ENCODE results near the gene EMC10. TPM values are rescaled to one million over a fixed set of nuclear protein-coding genes. Genes with fewer than 3 reads are reported as not detected.

EMC10 gene
- total RNA-seq, 2 donors from 2014 or later: 135 to 286 TPM

GRCh38 chr19:50505856-50506611 lies 29.7 kb downstream of the EMC10 start:
- Histone ChIP-seq H3K36me3 (no peaks in the 10 kb centered on the region), H3K4me1 (replicated peaks) (peaks cover 4% of the 10 kb centered on the region), H3K9me3 (no peaks in the 10 kb centered on the region), H3K4me3 (no peak overlapping the region), H3K27ac (no peak overlapping the region), H3K27me3 (replicated peaks; ENCODE audit: insufficient read depth) (no peaks in the 10 kb centered on the region)
- intact Hi-C loops (cut with DNase I): no loop called here
- no peak for DNase-seq (ENCODE audit: low spot score)
- 88% methylated on average over 21 of the region's 30 CpGs for WGBS
- TF ChIP-seq CTCF (IDR thresholded peaks at IDR 0.05) (no peak), POLR2AphosphoS5 (IDR thresholded peaks at IDR 0.05) (no peak), POLR2A (IDR thresholded peaks at IDR 0.05) (no peak)

GRCh38 chr19:50506700-50507099 lies 30.4 kb downstream of the EMC10 start:
- H3K27me3 ChIP-seq (replicated peaks; ENCODE audit: insufficient read depth): no peaks in the 10 kb centered on the region
- no peak overlapping the region for H3K27ac ChIP-seq
- no peak for TF ChIP-seq CTCF (IDR thresholded peaks at IDR 0.05)
- intact Hi-C loops (cut with DNase I): no loop called here
- no peaks in the 10 kb centered on the region for H3K9me3 ChIP-seq
- no peak overlapping the region for H3K4me3 ChIP-seq
- 94% methylated on average over 10 of the region's 10 CpGs for WGBS
- DNase-seq (ENCODE audit: low spot score): no peak
- peaks cover 4% of the 10 kb centered on the region for H3K4me1 ChIP-seq (replicated peaks)
- no peaks in the 10 kb centered on the region for H3K36me3 ChIP-seq

- no peak for DNase-seq (ENCODE audit: low spot score)
- no peak overlapping the region for H3K4me3 ChIP-seq
- H3K4me1 ChIP-seq (replicated peaks): peaks cover 4% of the 10 kb centered on the region
- 93% methylated on average over 8 of the region's 8 CpGs for WGBS
- no peaks in the 10 kb centered on the region for H3K36me3 ChIP-seq
- TF ChIP-seq POLR2A (IDR thresholded peaks at IDR 0.05): no peak
- TF ChIP-seq POLR2AphosphoS5 (IDR thresholded peaks at IDR 0.05): no peak
- TF ChIP-seq CTCF (IDR thresholded peaks at IDR 0.05): no peak
- intact Hi-C loops (cut with DNase I): no loop called here
- no peak overlapping the region for H3K27ac ChIP-seq
- H3K27me3 ChIP-seq (replicated peaks; ENCODE audit: insufficient read depth): no peaks in the 10 kb centered on the region
- no peaks in the 10 kb centered on the region for H3K9me3 ChIP-seq
Observed at GRCh38 chr19:50507376-50507775, 31.1 kb downstream of the EMC10 start.

- 93% methylated on average over 3 of the region's 3 CpGs for WGBS
- Histone ChIP-seq H3K4me1 (replicated peaks) (peaks cover 4% of the 10 kb centered on the region), H3K36me3 (no peaks in the 10 kb centered on the region), H3K4me3 (no peak overlapping the region), H3K27me3 (replicated peaks; ENCODE audit: insufficient read depth) (no peaks in the 10 kb centered on the region), H3K27ac (no peak overlapping the region), H3K9me3 (no peaks in the 10 kb centered on the region)
- TF ChIP-seq CTCF (IDR thresholded peaks at IDR 0.05): no peak
- no peak for TF ChIP-seq POLR2AphosphoS5 (IDR thresholded peaks at IDR 0.05)
- no peak for TF ChIP-seq POLR2A (IDR thresholded peaks at IDR 0.05)
- no peak for DNase-seq (ENCODE audit: low spot score)
- intact Hi-C loops (cut with DNase I): no loop called here
Observed at GRCh38 chr19:50508843-50509190, 32.5 kb downstream of the EMC10 start.

- H3K4me1 ChIP-seq (replicated peaks): peaks cover 4% of the 10 kb centered on the region
- H3K4me3 ChIP-seq: no peak overlapping the region
- no peaks in the 10 kb centered on the region for H3K36me3 ChIP-seq
- no peak overlapping the region for H3K27ac ChIP-seq
- intact Hi-C loops (cut with DNase I): no loop called here
- TF ChIP-seq POLR2AphosphoS5 (IDR thresholded peaks at IDR 0.05) (no peak), POLR2A (IDR thresholded peaks at IDR 0.05) (no peak), CTCF (IDR thresholded peaks at IDR 0.05) (no peak)
- H3K9me3 ChIP-seq: no peaks in the 10 kb centered on the region
- no peaks in the 10 kb centered on the region for H3K27me3 ChIP-seq (replicated peaks; ENCODE audit: insufficient read depth)
- 87% methylated on average over 11 of the region's 11 CpGs for WGBS
- no peak for DNase-seq (ENCODE audit: low spot score)
Observed at GRCh38 chr19:50509366-50509765, 33.1 kb downstream of the EMC10 start.

Data from prostate gland (tissue), 2 donors.